ENCODE measurements around the gene TAF3. TPM values are rescaled to one million over a fixed set of nuclear protein-coding genes. Genes with fewer than 3 reads are reported as not detected.

Gene TAF3
- polyA plus RNA-seq, 1 donor, result 5.0 TPM

DNA sequence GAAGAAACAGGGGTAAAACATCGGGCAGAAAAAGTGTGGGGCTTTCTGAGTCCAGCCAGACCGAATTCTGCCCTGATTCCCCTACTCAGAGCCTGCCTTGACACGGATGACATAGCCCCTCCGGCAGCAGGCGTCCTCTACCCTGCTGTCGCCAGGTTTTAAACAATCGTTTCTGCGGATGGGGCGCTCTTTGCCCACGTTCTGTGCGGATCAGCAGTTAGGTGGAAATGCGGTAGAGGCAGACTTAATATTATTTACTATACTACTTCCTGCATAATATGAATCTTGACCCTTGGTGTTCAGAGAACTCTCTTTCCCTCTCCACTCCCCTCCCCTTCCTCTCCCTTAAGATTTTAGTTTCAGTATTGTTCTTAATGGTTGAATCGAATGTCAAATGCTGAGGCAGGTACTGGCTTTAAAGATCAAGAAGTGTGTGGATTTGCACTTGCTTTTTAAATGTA, 238.6 kb downstream of the TAF3 start:
- Histone ChIP-seq H3K36me3 (ENCODE audit: control insufficient read depth, insufficient read depth, low read length) (no peaks in the 10 kb centered on the region), H3K4me1 (ENCODE audit: control insufficient read depth, insufficient read depth, low read length) (peaks cover 26% of the 10 kb centered on the region), H3K27me3 (ENCODE audit: control insufficient read depth, insufficient read depth, low read length) (peaks cover 99% of the 10 kb centered on the region), H3K4me3 (ENCODE audit: low read length) (no peak overlapping the region), H3K9me3 (ENCODE audit: control insufficient read depth, low read depth, low read length) (peaks cover 11% of the 10 kb centered on the region), H3K27ac (ENCODE audit: low read length) (no peak overlapping the region)
- DNase-seq, result no peak
- no CpG with 5 or more reads among the region's 13 CpGs for WGBS (ENCODE audit: insufficient coverage, low lambda C conversion rate)

DNA sequence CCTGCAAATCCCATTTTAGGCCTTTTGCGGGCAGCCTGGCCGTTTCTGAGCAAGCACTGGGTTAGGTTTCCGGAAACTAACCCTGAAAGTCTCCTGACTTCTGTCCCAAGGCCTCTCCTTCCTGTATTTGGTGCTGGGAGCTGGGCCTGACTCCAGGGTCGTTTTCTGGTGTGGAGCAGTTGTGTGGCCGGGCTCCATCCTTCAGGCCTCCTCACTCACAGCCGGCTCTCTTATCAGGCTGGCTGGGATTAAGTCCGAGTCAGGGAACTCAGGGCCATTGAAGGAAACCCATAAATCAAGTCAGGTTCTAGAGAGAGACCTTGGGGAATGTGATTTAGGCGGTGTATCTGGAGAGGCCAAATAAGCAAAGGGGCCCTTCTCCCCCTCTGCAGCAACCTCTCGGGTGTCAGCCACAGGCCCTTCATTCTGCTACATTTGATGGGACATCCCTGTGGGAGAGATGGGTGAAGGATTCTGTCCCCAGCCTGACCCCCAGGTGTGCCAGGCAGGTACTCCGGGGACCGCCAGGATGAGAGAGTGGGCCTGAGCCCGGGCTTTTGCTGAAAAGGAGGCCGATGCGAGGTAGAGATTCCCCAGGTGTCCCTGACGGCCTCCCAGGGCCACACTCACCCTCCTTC, 239.4 kb downstream of the TAF3 start:
- WGBS (ENCODE audit: insufficient coverage, low lambda C conversion rate), result 70% methylated on average over 2 of the region's 15 CpGs
- Histone ChIP-seq H3K4me1 (ENCODE audit: control insufficient read depth, insufficient read depth, low read length) (peaks cover 21% of the 10 kb centered on the region), H3K4me3 (ENCODE audit: low read length) (no peak overlapping the region)

DNA sequence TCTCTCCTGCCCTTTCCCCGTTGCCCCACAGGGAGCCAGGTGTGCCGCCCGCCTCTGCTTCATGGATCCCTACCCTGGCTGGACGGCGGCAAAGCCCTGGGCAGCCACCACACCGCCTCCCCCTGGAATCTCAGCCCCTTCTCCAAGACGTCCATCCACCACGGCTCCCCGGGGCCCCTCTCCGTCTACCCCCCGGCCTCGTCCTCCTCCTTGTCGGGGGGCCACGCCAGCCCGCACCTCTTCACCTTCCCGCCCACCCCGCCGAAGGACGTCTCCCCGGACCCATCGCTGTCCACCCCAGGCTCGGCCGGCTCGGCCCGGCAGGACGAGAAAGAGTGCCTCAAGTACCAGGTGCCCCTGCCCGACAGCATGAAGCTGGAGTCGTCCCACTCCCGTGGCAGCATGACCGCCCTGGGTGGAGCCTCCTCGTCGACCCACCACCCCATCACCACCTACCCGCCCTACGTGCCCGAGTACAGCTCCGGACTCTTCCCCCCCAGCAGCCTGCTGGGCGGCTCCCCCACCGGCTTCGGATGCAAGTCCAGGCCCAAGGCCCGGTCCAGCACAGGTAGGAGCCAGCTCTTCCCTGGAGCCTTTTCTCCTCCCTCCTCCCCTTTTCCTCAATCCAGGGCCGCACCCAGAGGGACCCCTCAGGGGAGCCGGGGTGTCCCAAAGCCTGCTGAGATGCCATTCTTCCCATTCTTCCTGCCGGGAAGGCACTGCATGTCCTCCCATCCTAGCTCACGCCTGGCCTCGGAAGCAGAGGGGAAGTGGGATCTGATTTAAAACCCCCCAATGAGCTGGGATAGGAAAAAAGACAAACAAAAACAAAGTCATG, 240.2 kb downstream of the TAF3 start:
- H3K9me3 ChIP-seq (ENCODE audit: control insufficient read depth, low read depth, low read length), result peaks cover 10% of the 10 kb centered on the region
- H3K4me3 ChIP-seq (ENCODE audit: low read length), result no peak overlapping the region
- no peak overlapping the region for H3K27ac ChIP-seq (ENCODE audit: low read length)
- peaks cover 16% of the 10 kb centered on the region for H3K4me1 ChIP-seq (ENCODE audit: control insufficient read depth, insufficient read depth, low read length)
- H3K36me3 ChIP-seq (ENCODE audit: control insufficient read depth, insufficient read depth, low read length), result no peaks in the 10 kb centered on the region
- no peak for DNase-seq
- peaks cover 99% of the 10 kb centered on the region for H3K27me3 ChIP-seq (ENCODE audit: control insufficient read depth, insufficient read depth, low read length)
- WGBS (ENCODE audit: insufficient coverage, low lambda C conversion rate), result no CpG with 5 or more reads among the region's 45 CpGs

More for the DNA sequence above, 239.4 kb downstream of the TAF3 start:
- peaks cover 99% of the 10 kb centered on the region for H3K27me3 ChIP-seq (ENCODE audit: control insufficient read depth, insufficient read depth, low read length)
- no peaks in the 10 kb centered on the region for H3K36me3 ChIP-seq (ENCODE audit: control insufficient read depth, insufficient read depth, low read length)
- H3K27ac ChIP-seq (ENCODE audit: low read length), result no peak overlapping the region
- peaks cover 10% of the 10 kb centered on the region for H3K9me3 ChIP-seq (ENCODE audit: control insufficient read depth, low read depth, low read length)
- no peak for DNase-seq

- Histone ChIP-seq H3K4me1 (ENCODE audit: control insufficient read depth, insufficient read depth, low read length) (peaks cover 9% of the 10 kb centered on the region), H3K36me3 (ENCODE audit: control insufficient read depth, insufficient read depth, low read length) (no peaks in the 10 kb centered on the region), H3K9me3 (ENCODE audit: control insufficient read depth, low read depth, low read length) (peaks cover 10% of the 10 kb centered on the region), H3K4me3 (ENCODE audit: low read length) (no peak overlapping the region), H3K27ac (ENCODE audit: low read length) (no peak overlapping the region), H3K27me3 (ENCODE audit: control insufficient read depth, insufficient read depth, low read length) (peaks cover 100% of the 10 kb centered on the region)
- no peak for DNase-seq
- WGBS (ENCODE audit: insufficient coverage, low lambda C conversion rate), result 69% methylated on average over 2 of the region's 16 CpGs
Observed at GRCh38 chr10:8059191-8059936, 241.1 kb downstream of the TAF3 start.

DNA sequence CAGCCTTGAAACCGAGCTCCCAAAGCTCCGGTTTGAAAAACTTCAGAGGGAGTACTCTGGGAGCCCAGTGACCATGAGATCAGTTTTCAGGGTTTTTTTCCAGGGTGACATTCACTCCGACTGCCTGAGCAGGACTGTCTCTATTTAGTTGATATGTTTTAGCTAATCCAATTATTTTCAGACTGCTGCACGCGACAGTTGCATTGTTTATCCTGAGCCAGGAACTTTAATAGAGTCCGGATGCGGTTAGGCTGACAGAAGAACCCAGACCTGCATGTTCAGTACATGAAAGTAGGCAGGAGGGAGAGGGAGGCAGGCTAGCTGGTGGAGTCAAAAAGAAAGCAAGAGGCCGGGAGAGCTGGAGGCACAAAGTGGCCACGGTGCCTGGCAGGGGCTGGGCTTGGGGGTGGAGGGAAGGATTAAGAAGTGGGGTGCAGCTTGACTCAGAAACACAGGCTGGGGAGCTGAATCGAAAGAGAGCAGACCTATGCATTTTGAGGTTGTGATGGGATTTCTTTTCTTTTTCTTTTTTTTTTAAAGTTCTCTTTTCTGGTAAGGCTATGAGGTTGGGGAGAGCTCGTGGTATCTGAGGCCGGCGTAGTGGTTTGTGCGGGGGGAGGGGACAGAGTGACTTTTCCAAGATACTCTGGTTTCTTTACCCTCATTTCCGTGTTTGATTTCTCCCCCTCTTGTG, 241.9 kb downstream of the TAF3 start:
- peaks cover 2% of the 10 kb centered on the region for H3K4me1 ChIP-seq (ENCODE audit: control insufficient read depth, insufficient read depth, low read length)
- no peak overlapping the region for H3K4me3 ChIP-seq (ENCODE audit: low read length)
- H3K27me3 ChIP-seq (ENCODE audit: control insufficient read depth, insufficient read depth, low read length), result peaks cover 100% of the 10 kb centered on the region
- H3K9me3 ChIP-seq (ENCODE audit: control insufficient read depth, low read depth, low read length), result peaks cover 10% of the 10 kb centered on the region
- no peak for DNase-seq
- no CpG with 5 or more reads among the region's 15 CpGs for WGBS (ENCODE audit: insufficient coverage, low lambda C conversion rate)
- H3K36me3 ChIP-seq (ENCODE audit: control insufficient read depth, insufficient read depth, low read length), result no peaks in the 10 kb centered on the region
- H3K27ac ChIP-seq (ENCODE audit: low read length), result no peak overlapping the region

- no peak overlapping the region for H3K4me3 ChIP-seq (ENCODE audit: low read length)
- H3K27me3 ChIP-seq (ENCODE audit: control insufficient read depth, insufficient read depth, low read length), result peaks cover 99% of the 10 kb centered on the region
- H3K27ac ChIP-seq (ENCODE audit: low read length), result no peak overlapping the region
- WGBS (ENCODE audit: insufficient coverage, low lambda C conversion rate), result no CpG with 5 or more reads among the region's 10 CpGs
- peaks cover 8% of the 10 kb centered on the region for H3K9me3 ChIP-seq (ENCODE audit: control insufficient read depth, low read depth, low read length)
- H3K4me1 ChIP-seq (ENCODE audit: control insufficient read depth, insufficient read depth, low read length), result no peaks in the 10 kb centered on the region
- no peaks in the 10 kb centered on the region for H3K36me3 ChIP-seq (ENCODE audit: control insufficient read depth, insufficient read depth, low read length)
- DNase-seq, result no peak
Observed at GRCh38 chr10:8060704-8061121, 242.4 kb downstream of the TAF3 start.

GRCh38 chr10:8061274-8062211, 243.2 kb downstream of the TAF3 start:
- H3K4me3 ChIP-seq (ENCODE audit: low read length), result no peak overlapping the region
- peaks cover 6% of the 10 kb centered on the region for H3K9me3 ChIP-seq (ENCODE audit: control insufficient read depth, low read depth, low read length)
- DNase-seq, result no peak
- no peak overlapping the region for H3K27ac ChIP-seq (ENCODE audit: low read length)
- no peaks in the 10 kb centered on the region for H3K36me3 ChIP-seq (ENCODE audit: control insufficient read depth, insufficient read depth, low read length)
- peaks cover 93% of the 10 kb centered on the region for H3K27me3 ChIP-seq (ENCODE audit: control insufficient read depth, insufficient read depth, low read length)
- H3K4me1 ChIP-seq (ENCODE audit: control insufficient read depth, insufficient read depth, low read length), result no peaks in the 10 kb centered on the region
- 57% methylated on average over 1 of the region's 17 CpGs for WGBS (ENCODE audit: insufficient coverage, low lambda C conversion rate)

- no peak for DNase-seq
- peaks cover 82% of the 10 kb centered on the region for H3K27me3 ChIP-seq (ENCODE audit: control insufficient read depth, insufficient read depth, low read length)
- no peak overlapping the region for H3K27ac ChIP-seq (ENCODE audit: low read length)
- H3K36me3 ChIP-seq (ENCODE audit: control insufficient read depth, insufficient read depth, low read length), result no peaks in the 10 kb centered on the region
- 83% methylated on average over 3 of the region's 15 CpGs for WGBS (ENCODE audit: insufficient coverage, low lambda C conversion rate)
- H3K4me3 ChIP-seq (ENCODE audit: low read length), result no peak overlapping the region
- no peaks in the 10 kb centered on the region for H3K4me1 ChIP-seq (ENCODE audit: control insufficient read depth, insufficient read depth, low read length)
- H3K9me3 ChIP-seq (ENCODE audit: control insufficient read depth, low read depth, low read length), result peaks cover 4% of the 10 kb centered on the region
Observed at GRCh38 chr10:8063128-8063908, 245.0 kb downstream of the TAF3 start.

DNA sequence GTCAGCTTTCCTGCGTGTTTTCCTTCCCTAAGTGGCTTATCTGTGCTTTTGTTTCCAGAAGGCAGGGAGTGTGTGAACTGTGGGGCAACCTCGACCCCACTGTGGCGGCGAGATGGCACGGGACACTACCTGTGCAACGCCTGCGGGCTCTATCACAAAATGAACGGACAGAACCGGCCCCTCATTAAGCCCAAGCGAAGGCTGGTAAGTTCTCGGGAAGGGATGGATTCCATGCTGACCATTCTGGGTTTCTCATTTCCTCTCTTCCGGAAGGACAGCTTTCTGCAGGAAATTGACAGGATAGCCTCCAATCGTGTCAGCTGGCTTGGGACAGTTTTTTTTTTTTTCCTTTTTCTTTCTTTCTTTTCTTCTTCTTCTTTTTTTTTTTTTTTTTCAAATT, 245.6 kb downstream of the TAF3 start:
- no peak for DNase-seq
- H3K4me1 ChIP-seq (ENCODE audit: control insufficient read depth, insufficient read depth, low read length), result no peaks in the 10 kb centered on the region

More for the DNA sequence above, 245.6 kb downstream of the TAF3 start:
- Histone ChIP-seq H3K27me3 (ENCODE audit: control insufficient read depth, insufficient read depth, low read length) (peaks cover 76% of the 10 kb centered on the region), H3K27ac (ENCODE audit: low read length) (no peak overlapping the region), H3K36me3 (ENCODE audit: control insufficient read depth, insufficient read depth, low read length) (no peaks in the 10 kb centered on the region), H3K9me3 (ENCODE audit: control insufficient read depth, low read depth, low read length) (no peaks in the 10 kb centered on the region), H3K4me3 (ENCODE audit: low read length) (no peak overlapping the region)
- WGBS (ENCODE audit: insufficient coverage, low lambda C conversion rate), result 55% methylated on average over 1 of the region's 13 CpGs

Data from large intestine (tissue), 3 donors.